Esophagus muscularis mucosa (tissue), 3 donors: ENCODE measurements around the gene PRUNE1.

ENCODE experiments used
- EP300 ChIP-seq: sonication (generic); formaldehyde crosslinking; IDR thresholded peaks from one replicate; pipeline ENCODE4 v1.6.1; 2017; ENCODE audit warnings: antibody characterized with exemption
- TF ChIP-seq, protein P1 (sequence below), 3 experiments: fragments of 200-600 bp in 2 of 3; fragments of 450-650 bp in 1 of 3; sonication (generic) in 2 of 3; IDR thresholded peaks; one replicate each; pipeline ENCODE4 v1.5.1; 2017 to 2019; ENCODE audit warnings: antibody characterized with exemption in 3 of 3, mild to moderate bottlenecking in 2 of 3, moderate library complexity in 1 of 3

DNA sequence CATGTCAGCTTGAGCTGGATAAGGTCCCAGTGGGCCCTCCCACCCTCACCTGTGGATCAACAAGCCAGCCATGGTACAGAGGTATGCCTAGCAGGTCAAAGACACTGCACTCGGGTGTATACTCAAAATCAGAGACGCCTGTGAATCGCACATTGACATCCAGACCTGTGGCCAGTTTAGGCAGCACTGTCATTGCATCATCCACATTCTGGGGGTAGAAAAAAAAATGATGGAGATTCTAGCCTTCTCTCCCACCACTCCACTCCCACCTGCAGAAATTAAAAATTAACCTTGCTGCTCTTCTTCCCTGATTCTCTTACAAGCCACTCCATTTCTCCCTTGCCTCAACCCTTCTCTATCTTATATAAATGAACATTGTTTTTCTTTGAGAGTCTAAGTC is 7.8 kb upstream of the PRUNE1 start:
- TF ChIP-seq, protein P1, sequence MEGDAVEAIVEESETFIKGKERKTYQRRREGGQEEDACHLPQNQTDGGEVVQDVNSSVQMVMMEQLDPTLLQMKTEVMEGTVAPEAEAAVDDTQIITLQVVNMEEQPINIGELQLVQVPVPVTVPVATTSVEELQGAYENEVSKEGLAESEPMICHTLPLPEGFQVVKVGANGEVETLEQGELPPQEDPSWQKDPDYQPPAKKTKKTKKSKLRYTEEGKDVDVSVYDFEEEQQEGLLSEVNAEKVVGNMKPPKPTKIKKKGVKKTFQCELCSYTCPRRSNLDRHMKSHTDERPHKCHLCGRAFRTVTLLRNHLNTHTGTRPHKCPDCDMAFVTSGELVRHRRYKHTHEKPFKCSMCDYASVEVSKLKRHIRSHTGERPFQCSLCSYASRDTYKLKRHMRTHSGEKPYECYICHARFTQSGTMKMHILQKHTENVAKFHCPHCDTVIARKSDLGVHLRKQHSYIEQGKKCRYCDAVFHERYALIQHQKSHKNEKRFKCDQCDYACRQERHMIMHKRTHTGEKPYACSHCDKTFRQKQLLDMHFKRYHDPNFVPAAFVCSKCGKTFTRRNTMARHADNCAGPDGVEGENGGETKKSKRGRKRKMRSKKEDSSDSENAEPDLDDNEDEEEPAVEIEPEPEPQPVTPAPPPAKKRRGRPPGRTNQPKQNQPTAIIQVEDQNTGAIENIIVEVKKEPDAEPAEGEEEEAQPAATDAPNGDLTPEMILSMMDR (IDR thresholded peaks at IDR 0.05) = no peak
- TF ChIP-seq EP300 = no peak
